BLaER1 treated with 17β-estradiol and CSF1 and Interleukin-3, amounts not matched to agents 10 nM and 100 nM (cell line): ENCODE data around the gene RFX1.

Experiments
- H3K27ac ChIP-seq, 11 experiments: shearing (Covaris generic); formaldehyde crosslinking; 2 replicates each; pipeline ENCODE4 v1.8.1; 2022
- H3K27me3 ChIP-seq, 11 experiments: shearing (Covaris generic); formaldehyde crosslinking; 2 replicates each; pipeline ENCODE4 v1.8.1; 2022
- H3K36me3 ChIP-seq, 11 experiments: shearing (Covaris generic); formaldehyde crosslinking; 2 replicates each; pipeline ENCODE4 v1.8.1; 2022
- H3K4me1 ChIP-seq, 10 experiments: shearing (Covaris generic); formaldehyde crosslinking; 2 replicates each; pipeline ENCODE4 v1.8.1; 2022
- H3K4me2 ChIP-seq, 11 experiments: shearing (Covaris generic); formaldehyde crosslinking; 2 replicates each; pipeline ENCODE4 v1.8.1; 2022
- H3K4me3 ChIP-seq, 10 experiments: shearing (Covaris generic); formaldehyde crosslinking; 2 replicates each; pipeline ENCODE4 v1.8.1; 2022
- H3K9ac ChIP-seq, 11 experiments: shearing (Covaris generic); formaldehyde crosslinking; 2 replicates each; pipeline ENCODE4 v1.8.1; 2022
- H3K9me3 ChIP-seq, 11 experiments: shearing (Covaris generic); formaldehyde crosslinking; replicated peaks in 1 of 11; 2 replicates each; pipeline ENCODE4 v1.8.1; 2022
- H4K20me1 ChIP-seq, 11 experiments: shearing (Covaris generic); formaldehyde crosslinking; 2 replicates each; pipeline ENCODE4 v1.8.1; 2022
- Cebpa-rat ChIP-seq, 11 experiments: shearing (Covaris generic); IDR thresholded peaks; 2 replicates each; pipeline ENCODE4 v1.8.1; 2022

RFX1 gene

GRCh38 chr19:13966684-13967128, 39.4 kb downstream of the RFX1 start:
- H3K4me1 ChIP-seq: no peaks in the 10 kb centered on the region
- H3K9ac ChIP-seq: no peak overlapping the region
- peaks cover 54 to 94% (median 83%) of the 10 kb centered on the region in 11 experiments for H3K36me3 ChIP-seq
- H3K27ac ChIP-seq: no peak overlapping the region
- no peak overlapping the region for H3K4me3 ChIP-seq
- H4K20me1 ChIP-seq: peaks cover 0 to 9% (median 0%) of the 10 kb centered on the region in 11 experiments; a peak in 2 of 22 replicates
- no peak overlapping the region for H3K4me2 ChIP-seq
- no peaks in the 10 kb centered on the region for H3K9me3 ChIP-seq
- no peaks in the 10 kb centered on the region for H3K27me3 ChIP-seq
- no peak for TF ChIP-seq Cebpa-rat (IDR thresholded peaks at IDR 0.05)

GRCh38 chr19:13965926-13966683, 40.0 kb downstream of the RFX1 start:
- Histone ChIP-seq H4K20me1 (peaks cover 0 to 9% (median 0%) of the 10 kb centered on the region in 11 experiments; a peak in 2 of 22 replicates), H3K4me1 (no peaks in the 10 kb centered on the region), H3K36me3 (peaks cover 58 to 94% (median 81%) of the 10 kb centered on the region in 11 experiments), H3K9ac (no peak overlapping the region), H3K27me3 (no peaks in the 10 kb centered on the region), H3K4me3 (no peak overlapping the region), H3K4me2 (no peak overlapping the region), H3K9me3 (no peaks in the 10 kb centered on the region), H3K27ac (no peak overlapping the region)
- TF ChIP-seq Cebpa-rat (IDR thresholded peaks at IDR 0.05): no peak

- Histone ChIP-seq H3K9ac (no peak overlapping the region), H3K27me3 (no peaks in the 10 kb centered on the region), H3K36me3 (peaks cover 64 to 94% (median 84%) of the 10 kb centered on the region in 11 experiments), H3K9me3 (no peaks in the 10 kb centered on the region), H4K20me1 (peaks cover 0 to 15% (median 5%) of the 10 kb centered on the region in 11 experiments; a peak in 6 of 22 replicates), H3K4me2 (no peak overlapping the region), H3K27ac (no peak overlapping the region), H3K4me1 (no peaks in the 10 kb centered on the region), H3K4me3 (no peak overlapping the region)
- TF ChIP-seq Cebpa-rat (IDR thresholded peaks at IDR 0.05): no peak
Observed at GRCh38 chr19:13965377-13965896, 40.7 kb downstream of the RFX1 start.

- no peak overlapping the region for H3K9ac ChIP-seq
- no peak for TF ChIP-seq Cebpa-rat (IDR thresholded peaks at IDR 0.05)
- peaks cover 67 to 94% (median 85%) of the 10 kb centered on the region in 11 experiments for H3K36me3 ChIP-seq
Observed at GRCh38 chr19:13964776-13965175, 41.3 kb downstream of the RFX1 start.

GRCh38 chr19:13963603-13964105, 42.5 kb downstream of the RFX1 start:
- no peaks in the 10 kb centered on the region for H3K9me3 ChIP-seq
- no peaks in the 10 kb centered on the region for H3K27me3 ChIP-seq
- no peak overlapping the region for H3K9ac ChIP-seq
- H4K20me1 ChIP-seq: peaks cover 0 to 33% (median 6%) of the 10 kb centered on the region in 11 experiments; a peak in 8 of 22 replicates
- no peak for TF ChIP-seq Cebpa-rat (IDR thresholded peaks at IDR 0.05)
- H3K4me3 ChIP-seq: no peak overlapping the region
- peaks cover 68 to 94% (median 85%) of the 10 kb centered on the region in 11 experiments for H3K36me3 ChIP-seq
- H3K27ac ChIP-seq: no peak overlapping the region
- H3K4me2 ChIP-seq: no peak overlapping the region
- no peaks in the 10 kb centered on the region for H3K4me1 ChIP-seq

More at GRCh38 chr19:13964776-13965175, 41.3 kb downstream of the RFX1 start:
- Histone ChIP-seq H3K27ac (no peak overlapping the region), H4K20me1 (peaks cover 0 to 22% (median 6%) of the 10 kb centered on the region in 11 experiments; a peak in 7 of 22 replicates), H3K27me3 (no peaks in the 10 kb centered on the region), H3K4me1 (no peaks in the 10 kb centered on the region), H3K9me3 (no peaks in the 10 kb centered on the region), H3K4me3 (no peak overlapping the region), H3K4me2 (no peak overlapping the region)

- Histone ChIP-seq H3K9ac (no peak overlapping the region), H3K4me1 (no peaks in the 10 kb centered on the region), H3K4me3 (no peak overlapping the region), H3K27me3 (no peaks in the 10 kb centered on the region), H3K36me3 (peaks cover 68 to 94% (median 85%) of the 10 kb centered on the region in 11 experiments), H3K27ac (no peak overlapping the region), H3K9me3 (no peaks in the 10 kb centered on the region), H4K20me1 (peaks cover 0 to 40% (median 12%) of the 10 kb centered on the region in 11 experiments; a peak in 15 of 22 replicates), H3K4me2 (no peak overlapping the region)
- TF ChIP-seq Cebpa-rat (IDR thresholded peaks at IDR 0.05): no peak
Observed at GRCh38 chr19:13962699-13963602, 43.2 kb downstream of the RFX1 start.

- Histone ChIP-seq H3K9ac (no peak overlapping the region), H3K36me3 (peaks cover 68 to 94% (median 85%) of the 10 kb centered on the region in 11 experiments), H3K4me2 (no peak overlapping the region), H3K4me3 (no peak overlapping the region), H3K27me3 (no peaks in the 10 kb centered on the region), H3K9me3 (no peaks in the 10 kb centered on the region), H4K20me1 (peaks cover 0 to 49% (median 17%) of the 10 kb centered on the region in 11 experiments; a peak in 15 of 22 replicates), H3K4me1 (no peaks in the 10 kb centered on the region), H3K27ac (no peak overlapping the region)
- no peak for TF ChIP-seq Cebpa-rat (IDR thresholded peaks at IDR 0.05)
Observed at GRCh38 chr19:13961826-13962698, 44.1 kb downstream of the RFX1 start.
